ENCODE results near the gene AGPAT2. TPM values are rescaled to one million over a fixed set of nuclear protein-coding genes. Genes with fewer than 3 reads are reported as not detected.
A peak's percentile ranks its signal among the peaks of the same experiment; 100 is the strongest.

AGPAT2 gene
- total RNA-seq, 2 donors from 2014 or later = 154 TPM

GRCh38 chr9:136681945-136682699 is 5.1 kb downstream of the AGPAT2 start:
- ATAC-seq = no peak
- intact Hi-C loops (cut with DNase I) = no loop called here
- no peak for DNase-seq

- no peak for DNase-seq
- intact Hi-C loops (cut with DNase I) = no loop called here
- no peak for ATAC-seq
Measured at GRCh38 chr9:136681029-136681428, 6.2 kb downstream of the AGPAT2 start.

GRCh38 chr9:136679431-136679941 is 7.8 kb downstream of the AGPAT2 start:
- DNase-seq = peak; percentile 80
- intact Hi-C loops (cut with DNase I) = loop anchor here in 1 of 2 donors (5.0 kb wide), 1 partner anchor 43 kb away; no protein-coding TSS in a partner anchor
- peak; percentile 42 to 43 for ATAC-seq

GRCh38 chr9:136678624-136679023 is 8.6 kb downstream of the AGPAT2 start:
- DNase-seq = no peak
- intact Hi-C loops (cut with DNase I) = loop anchor here in 1 of 2 donors (5.0 kb wide), 1 partner anchor 44 kb away; no protein-coding TSS in a partner anchor
- no peak for ATAC-seq

- intact Hi-C loops (cut with DNase I) = loop anchor here in 1 of 2 donors (5.0 kb wide), 1 partner anchor 44 kb away; no protein-coding TSS in a partner anchor
- DNase-seq (no peak), ATAC-seq (no peak)
Measured at GRCh38 chr9:136678034-136678433, 9.2 kb downstream of the AGPAT2 start.

- intact Hi-C loops (cut with DNase I) = loop anchor here in 1 of 2 donors (5.0 kb wide), 1 partner anchor 45 kb away; no protein-coding TSS in a partner anchor
- ATAC-seq (no peak), DNase-seq (no peak)
Measured at GRCh38 chr9:136676920-136677686, 10.2 kb downstream of the AGPAT2 start.

- no peak for ATAC-seq
- intact Hi-C loops (cut with DNase I) = loop anchor here in 1 of 2 donors (5.0 kb wide), 1 partner anchor 46 kb away; no protein-coding TSS in a partner anchor
- no peak for DNase-seq
Measured at GRCh38 chr9:136676297-136676794, 10.9 kb downstream of the AGPAT2 start.

- no peak for DNase-seq
- intact Hi-C loops (cut with DNase I) = loop anchor here in 1 of 2 donors (5.0 kb wide), 1 partner anchor 47 kb away; no protein-coding TSS in a partner anchor
- ATAC-seq = no peak
Measured at GRCh38 chr9:136675477-136676296, 11.6 kb downstream of the AGPAT2 start.

- peak in 1 of 2 donors; percentile 2 for ATAC-seq
- intact Hi-C loops (cut with DNase I) = loop anchor here in 1 of 2 donors (5.0 kb wide), 1 partner anchor 47 kb away; no protein-coding TSS in a partner anchor
- DNase-seq = peak; percentile 78
Measured at GRCh38 chr9:136674786-136675349, 12.4 kb downstream of the AGPAT2 start.

GRCh38 chr9:136673975-136674785 is 13.1 kb downstream of the AGPAT2 start:
- ATAC-seq = peak in 1 of 2 donors; percentile 0
- intact Hi-C loops (cut with DNase I) = no loop called here
- no peak for DNase-seq

- DNase-seq = no peak
- intact Hi-C loops (cut with DNase I) = no loop called here
- ATAC-seq = peak in 1 of 2 donors; percentile 3
Measured at GRCh38 chr9:136673088-136673974, 13.9 kb downstream of the AGPAT2 start.

- DNase-seq (no peak), ATAC-seq (no peak)
- intact Hi-C loops (cut with DNase I) = no loop called here
Measured at GRCh38 chr9:136672431-136673087, 14.7 kb downstream of the AGPAT2 start.

- no peak for DNase-seq
- intact Hi-C loops (cut with DNase I) = no loop called here
- peak in 1 of 2 donors; percentile 6 for ATAC-seq
Measured at GRCh38 chr9:136671646-136672430, 15.4 kb downstream of the AGPAT2 start.

- intact Hi-C loops (cut with DNase I) = no loop called here
- ATAC-seq (no peak), DNase-seq (no peak)
Measured at GRCh38 chr9:136671254-136671614, 16.0 kb downstream of the AGPAT2 start.

- DNase-seq (no peak), ATAC-seq (no peak)
- intact Hi-C loops (cut with DNase I) = no loop called here
Measured at GRCh38 chr9:136670576-136671253, 16.5 kb downstream of the AGPAT2 start.

Data from left cardiac atrium (tissue), 4 donors.